PC-9 (cell line): ENCODE measurements around the gene PFDN4. TPM values are rescaled to one million over a fixed set of nuclear protein-coding genes. Genes with fewer than 3 reads are reported as not detected.

Experiments used
- BruUV-seq: library from RNA; stranded (reverse); fragments of 400-500 nt; replicated peaks from 2 replicates; lab custom pipeline; 2021; lab: Mats Ljungman, UMichigan
- CTCF ChIA-PET: fragments of 300-600 bp; sonication (Branson Sonifier 250); formaldehyde crosslinking; loops from one replicate; lab custom pipeline; 2022; ENCODE audit warnings: antibody characterized with exemption; lab: Charles Lee
- POLR2A ChIA-PET: fragments of 300-600 bp; sonication (Branson Sonifier 250); formaldehyde crosslinking; loops from one replicate; lab custom pipeline; 2022; ENCODE audit warnings: antibody characterized with exemption; ENCODE audit not compliant: unreplicated experiment; lab: Charles Lee
- DNase-seq, 2 experiments: peaks; one replicate each; pipeline versions ENCODE4 v3.0.0 to v3.0.0-alpha.2; 2015 to 2022; ENCODE audit warnings: mixed read lengths in 1 of 2
- H2AFZ ChIP-seq: fragments of 200-600 bp; sonication (generic); 2 replicates; pipeline ENCODE4 v1.8.1; 2017; ENCODE audit warnings: antibody characterized with exemption
- H3F3A ChIP-seq: fragments of 200-600 bp; sonication (generic); 2 replicates; pipeline ENCODE4 v1.8.1; 2017; ENCODE audit warnings: antibody characterized with exemption, mild to moderate bottlenecking, low read depth; ENCODE audit not compliant: insufficient read depth
- H3K27ac ChIP-seq: fragments of 200-600 bp; sonication (generic); 2 replicates; pipeline ENCODE4 v1.6.1; 2016; ENCODE audit warnings: mixed run types
- H3K27me3 ChIP-seq: fragments of 200-600 bp; sonication (generic); 2 replicates; pipeline ENCODE4 v1.6.1; 2016; ENCODE audit warnings: low read depth, mixed run types; ENCODE audit not compliant: insufficient read depth
- H3K36me3 ChIP-seq: fragments of 200-600 bp; sonication (generic); 2 replicates; pipeline ENCODE4 v1.6.1; 2016; ENCODE audit warnings: low read depth, mixed run types
- H3K4me1 ChIP-seq: fragments of 200-600 bp; sonication (generic); replicated peaks from 2 replicates; pipeline ENCODE4 v1.6.1; 2016; ENCODE audit warnings: mixed run types; ENCODE audit not compliant: insufficient read depth
- H3K4me2 ChIP-seq: fragments of 200-600 bp; sonication (generic); 2 replicates; pipeline ENCODE4 v1.6.1; 2017; ENCODE audit warnings: mixed run types
- H3K4me3 ChIP-seq: fragments of 200-600 bp; sonication (generic); 2 replicates; pipeline ENCODE4 v1.6.1; 2016; ENCODE audit warnings: mixed run types
- H3K79me2 ChIP-seq: fragments of 200-600 bp; sonication (generic); 2 replicates; pipeline ENCODE4 v1.6.1; 2017; ENCODE audit warnings: low read depth, mixed run types
- H3K9me2 ChIP-seq: fragments of 200-600 bp; sonication (generic); 2 replicates; pipeline ENCODE4 v1.8.1; 2017; ENCODE audit warnings: mild to moderate bottlenecking; ENCODE audit not compliant: insufficient read depth
- H3K9me3 ChIP-seq: fragments of 200-600 bp; sonication (generic); 2 replicates; pipeline ENCODE4 v1.8.1; 2016; ENCODE audit warnings: low read depth; ENCODE audit not compliant: insufficient read depth
- H4K20me1 ChIP-seq: fragments of 200-600 bp; sonication (generic); 2 replicates; pipeline ENCODE4 v1.8.1; 2017; ENCODE audit not compliant: insufficient read depth
- EZH2 ChIP-seq: fragments of 200-600 bp; sonication (generic); IDR thresholded peaks from 2 replicates; pipeline ENCODE4 v1.8.0; 2017; ENCODE audit warnings: antibody characterized with exemption, low read depth
- intact Hi-C: fragments of 100-400 bp; cut with micrococcal nuclease; formaldehyde crosslinking; loops from one replicate; pipeline ENCODE4 v1.10.0; 2022; ENCODE audit not compliant: unreplicated experiment
- total RNA-seq: library from RNA; stranded (reverse); gene quantifications from 2 replicates; pipeline ENCODE4 v1.2.3, GENCODE V29; 2021
- TF ChIP-seq, protein P1 (sequence below): fragments of 200-600 bp; sonication (generic); conservative IDR thresholded peaks from 2 replicates; pipeline ENCODE4 v1.6.1; 2017; ENCODE audit warnings: mixed run types, antibody characterized with exemption, mild to moderate bottlenecking, moderate library complexity

Gene PFDN4
- total RNA-seq, 1 experiment from 2014 or later, result 49.5 TPM

DNA sequence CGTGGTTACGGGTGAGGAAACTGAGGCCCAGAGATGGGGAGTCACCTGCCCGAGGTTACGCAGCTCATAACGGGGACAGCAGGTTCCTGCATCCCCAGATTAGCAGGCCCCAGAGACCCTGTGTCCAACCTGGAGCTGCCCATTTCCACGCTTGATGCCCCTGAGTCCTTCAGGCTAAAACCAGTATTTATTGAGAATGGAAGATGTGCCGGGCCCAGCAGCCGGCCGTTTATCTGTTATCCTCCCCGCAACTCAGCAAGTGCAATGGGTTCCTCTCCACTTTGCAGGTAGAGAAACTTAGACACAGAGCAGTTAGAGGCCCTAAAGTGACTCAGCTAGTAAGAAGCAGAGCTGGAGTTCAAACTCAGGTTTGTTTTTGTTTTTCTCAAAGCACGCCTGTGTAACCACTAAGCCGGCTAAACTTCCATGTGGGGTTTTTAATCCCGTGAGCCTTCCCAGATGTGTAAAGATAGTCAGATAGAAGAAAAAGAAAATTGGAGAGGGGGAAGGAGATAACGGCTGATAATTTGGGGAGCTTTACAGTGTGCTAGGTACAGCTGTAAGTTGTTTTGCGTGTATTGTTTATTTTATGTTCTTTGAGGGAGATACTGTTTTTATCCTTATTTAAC lies 775 bp downstream of the PFDN4 start:
- POLR2A ChIA-PET, result interaction anchor here (0.6 kb wide), 2 partner anchors 238 to 612 kb away, joined by 3 read pairs; no protein-coding TSS in a partner anchor
- TSS peak; percentile 40 for BruUV-seq

GRCh38 chr20:54209216-54209813 lies 1.4 kb downstream of the PFDN4 start:
- peak overlapping the region; percentile 73 for H3K4me3 ChIP-seq
- intact Hi-C loops, result loop anchor here (10.0 kb wide), 1 partner anchor 1965 kb away; no protein-coding TSS in a partner anchor

More for the DNA sequence above, 775 bp downstream of the PFDN4 start:
- Histone ChIP-seq H3K27me3 (no peaks in the 10 kb centered on the region), H3K27ac (peak overlapping the region; percentile 86), H3K79me2 (peaks cover 57% of the 10 kb centered on the region), H3K4me3 (peak overlapping the region; percentile 73), H2AFZ (peak overlapping the region; percentile 85), H3K9me2 (no peaks in the 10 kb centered on the region), H3F3A (no peaks in the 10 kb centered on the region), H3K4me1 (peaks cover 15% of the 10 kb centered on the region), H3K4me2 (peak overlapping the region; percentile 93), H3K36me3 (peaks cover 21% of the 10 kb centered on the region; the same call in 1 of the 2 replicates), H3K9me3 (no peaks in the 10 kb centered on the region; the same call in 1 of the 2 replicates), H4K20me1 (peaks cover 20% of the 10 kb centered on the region; the same call in 1 of the 2 replicates)
- TF ChIP-seq EZH2, result no peak
- TF ChIP-seq, protein P1, sequence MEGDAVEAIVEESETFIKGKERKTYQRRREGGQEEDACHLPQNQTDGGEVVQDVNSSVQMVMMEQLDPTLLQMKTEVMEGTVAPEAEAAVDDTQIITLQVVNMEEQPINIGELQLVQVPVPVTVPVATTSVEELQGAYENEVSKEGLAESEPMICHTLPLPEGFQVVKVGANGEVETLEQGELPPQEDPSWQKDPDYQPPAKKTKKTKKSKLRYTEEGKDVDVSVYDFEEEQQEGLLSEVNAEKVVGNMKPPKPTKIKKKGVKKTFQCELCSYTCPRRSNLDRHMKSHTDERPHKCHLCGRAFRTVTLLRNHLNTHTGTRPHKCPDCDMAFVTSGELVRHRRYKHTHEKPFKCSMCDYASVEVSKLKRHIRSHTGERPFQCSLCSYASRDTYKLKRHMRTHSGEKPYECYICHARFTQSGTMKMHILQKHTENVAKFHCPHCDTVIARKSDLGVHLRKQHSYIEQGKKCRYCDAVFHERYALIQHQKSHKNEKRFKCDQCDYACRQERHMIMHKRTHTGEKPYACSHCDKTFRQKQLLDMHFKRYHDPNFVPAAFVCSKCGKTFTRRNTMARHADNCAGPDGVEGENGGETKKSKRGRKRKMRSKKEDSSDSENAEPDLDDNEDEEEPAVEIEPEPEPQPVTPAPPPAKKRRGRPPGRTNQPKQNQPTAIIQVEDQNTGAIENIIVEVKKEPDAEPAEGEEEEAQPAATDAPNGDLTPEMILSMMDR, result no peak
- CTCF ChIA-PET, result interaction anchor here (0.6 to 0.7 kb wide), 3 partner anchors 112 to 513 kb away, joined by 3 to 4 read pairs (median 3); no protein-coding TSS in a partner anchor
- DNase-seq, result no peak
- intact Hi-C loops, result loop anchor here (10.0 kb wide), 1 partner anchor 1964 kb away; no protein-coding TSS in a partner anchor

DNA sequence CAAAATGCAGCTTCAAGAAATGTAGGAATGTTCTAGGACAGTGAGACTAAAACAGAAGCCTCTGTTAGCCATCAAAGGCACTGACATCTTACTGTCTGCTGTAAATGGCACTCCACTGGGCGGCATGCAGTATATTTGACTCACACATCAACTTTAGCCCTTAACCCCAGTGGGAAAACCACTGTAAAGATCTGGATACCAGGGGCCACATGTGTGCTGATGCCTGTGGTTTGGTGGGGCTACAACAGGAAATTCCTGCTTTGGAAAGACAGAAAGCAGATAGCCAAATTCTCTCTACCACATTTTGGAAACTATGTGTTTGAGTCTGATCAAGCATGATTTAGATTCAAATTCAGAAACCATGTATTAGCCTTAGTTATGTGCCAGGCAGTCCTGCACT lies 4.3 kb downstream of the PFDN4 start:
- Histone ChIP-seq H3F3A (no peaks in the 10 kb centered on the region), H3K4me3 (no peak overlapping the region), H3K36me3 (peaks cover 39% of the 10 kb centered on the region; the same call in 1 of the 2 replicates), H3K79me2 (peaks cover 63% of the 10 kb centered on the region), H3K27me3 (no peaks in the 10 kb centered on the region), H3K9me3 (no peaks in the 10 kb centered on the region; the same call in 1 of the 2 replicates), H2AFZ (no peak overlapping the region), H4K20me1 (peaks cover 24% of the 10 kb centered on the region), H3K27ac (no peak overlapping the region), H3K9me2 (no peaks in the 10 kb centered on the region), H3K4me1 (peaks cover 15% of the 10 kb centered on the region), H3K4me2 (no peak overlapping the region)
- TF ChIP-seq EZH2, result no peak
- TF ChIP-seq, protein P1, result no peak
- BruUV-seq, result no TSS peak
- POLR2A ChIA-PET, result no interaction called here
- DNase-seq, result no peak
- CTCF ChIA-PET, result no interaction called here
- intact Hi-C loops, result no loop called here

More at GRCh38 chr20:54209216-54209813, 1.4 kb downstream of the PFDN4 start:
- Histone ChIP-seq H3F3A (no peaks in the 10 kb centered on the region), H3K79me2 (peaks cover 60% of the 10 kb centered on the region), H3K9me3 (no peaks in the 10 kb centered on the region; the same call in 1 of the 2 replicates), H3K4me1 (peaks cover 15% of the 10 kb centered on the region), H3K36me3 (peaks cover 21% of the 10 kb centered on the region; the same call in 1 of the 2 replicates), H2AFZ (no peak overlapping the region), H3K27me3 (no peaks in the 10 kb centered on the region), H3K4me2 (peak overlapping the region; percentile 93), H3K27ac (no peak overlapping the region), H3K9me2 (no peaks in the 10 kb centered on the region), H4K20me1 (peaks cover 20% of the 10 kb centered on the region; the same call in 1 of the 2 replicates)
- ChIA-PET CTCF (interaction anchor here (0.7 kb wide), 1 partner anchor 311 kb away, joined by 4 read pairs; no protein-coding TSS in a partner anchor), POLR2A (no interaction called here)
- TF ChIP-seq, protein P1, result 0 out of 2 replicates have a peak, but pooled peaks have one; percentile 25
- TF ChIP-seq EZH2, result no peak
- no TSS peak for BruUV-seq
- DNase-seq, result no peak
